Measurements from ENCODE around the gene KLHL4.
"Not testable (repeated sequence)": the region's sequence is repeated elsewhere in the genome, so short reads cannot be mapped to it uniquely, and the experiment has no call there.

Gene KLHL4, protein sequence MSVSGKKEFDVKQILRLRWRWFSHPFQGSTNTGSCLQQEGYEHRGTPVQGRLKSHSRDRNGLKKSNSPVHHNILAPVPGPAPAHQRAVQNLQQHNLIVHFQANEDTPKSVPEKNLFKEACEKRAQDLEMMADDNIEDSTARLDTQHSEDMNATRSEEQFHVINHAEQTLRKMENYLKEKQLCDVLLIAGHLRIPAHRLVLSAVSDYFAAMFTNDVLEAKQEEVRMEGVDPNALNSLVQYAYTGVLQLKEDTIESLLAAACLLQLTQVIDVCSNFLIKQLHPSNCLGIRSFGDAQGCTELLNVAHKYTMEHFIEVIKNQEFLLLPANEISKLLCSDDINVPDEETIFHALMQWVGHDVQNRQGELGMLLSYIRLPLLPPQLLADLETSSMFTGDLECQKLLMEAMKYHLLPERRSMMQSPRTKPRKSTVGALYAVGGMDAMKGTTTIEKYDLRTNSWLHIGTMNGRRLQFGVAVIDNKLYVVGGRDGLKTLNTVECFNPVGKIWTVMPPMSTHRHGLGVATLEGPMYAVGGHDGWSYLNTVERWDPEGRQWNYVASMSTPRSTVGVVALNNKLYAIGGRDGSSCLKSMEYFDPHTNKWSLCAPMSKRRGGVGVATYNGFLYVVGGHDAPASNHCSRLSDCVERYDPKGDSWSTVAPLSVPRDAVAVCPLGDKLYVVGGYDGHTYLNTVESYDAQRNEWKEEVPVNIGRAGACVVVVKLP

DNA sequence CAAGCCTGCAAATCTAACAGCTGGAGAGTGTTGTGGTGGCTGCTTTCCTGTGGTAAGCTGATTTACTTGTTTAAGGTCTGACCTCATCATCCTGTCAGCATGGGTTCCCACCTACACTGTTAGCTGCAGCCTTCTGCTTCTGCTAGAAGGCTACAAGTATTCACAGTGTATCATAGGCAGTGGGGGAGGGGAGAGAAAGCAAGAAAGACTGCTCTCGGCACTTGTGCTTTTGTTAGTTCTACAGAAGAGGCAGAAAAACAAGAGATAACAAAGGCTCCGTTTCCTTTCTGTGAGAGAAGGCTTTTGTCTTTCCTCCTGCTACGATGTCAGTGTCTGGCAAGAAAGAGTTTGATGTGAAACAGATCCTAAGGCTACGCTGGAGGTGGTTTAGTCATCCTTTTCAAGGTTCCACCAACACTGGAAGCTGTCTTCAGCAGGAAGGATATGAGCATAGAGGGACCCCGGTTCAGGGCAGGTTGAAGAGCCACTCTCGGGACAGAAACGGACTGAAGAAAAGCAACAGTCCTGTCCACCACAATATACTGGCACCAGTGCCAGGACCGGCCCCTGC is at the start of gene KLHL4:
TSS of gene KLHL4 (plus strand) at position 232 of the 571 bp plus-strand sequence. CDS start at position 324, 92 bp downstream.
- peak; percentile 52 for DNase-seq

DNA sequence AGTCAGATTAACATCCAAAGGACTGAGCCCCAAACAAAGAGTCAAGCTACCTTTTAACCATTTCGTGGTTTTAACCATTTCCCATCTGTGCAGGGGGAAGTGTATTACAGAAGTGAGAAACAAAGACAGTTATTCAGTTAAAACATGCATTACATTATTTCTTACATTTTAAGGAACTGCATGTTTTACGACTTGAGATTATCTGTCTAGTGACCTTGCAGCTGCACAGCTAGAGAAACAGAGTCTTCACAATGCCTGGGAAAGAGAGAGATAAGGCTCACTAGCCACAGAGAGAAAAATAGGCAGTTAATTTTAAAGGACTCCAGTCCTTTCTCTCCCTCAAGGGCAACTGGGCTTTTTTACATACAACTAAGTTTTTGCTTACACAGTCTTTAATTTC is 48.7 kb upstream of the KLHL4 start:
- peak; percentile 90 for DNase-seq

DNA sequence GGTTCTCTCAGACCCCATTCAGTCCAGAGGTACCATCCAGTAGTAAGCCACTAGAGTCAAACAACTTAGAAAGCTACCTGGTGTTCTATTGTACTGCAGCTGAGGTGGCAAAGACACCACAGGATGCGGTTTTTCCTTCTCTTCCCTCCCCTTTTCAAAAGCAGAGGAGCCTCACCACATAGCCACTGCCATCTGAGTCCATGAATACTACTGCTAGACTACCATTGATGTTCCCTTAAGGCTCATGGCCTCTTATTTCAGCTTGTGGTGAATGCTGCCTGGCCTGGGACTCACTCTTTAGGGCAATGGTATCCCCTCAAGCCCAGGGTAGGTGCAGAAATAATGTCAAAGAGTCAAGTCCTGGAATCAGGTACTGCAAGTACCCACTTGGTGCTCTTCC is 41.8 kb upstream of the KLHL4 start:
- no peak for DNase-seq

DNA sequence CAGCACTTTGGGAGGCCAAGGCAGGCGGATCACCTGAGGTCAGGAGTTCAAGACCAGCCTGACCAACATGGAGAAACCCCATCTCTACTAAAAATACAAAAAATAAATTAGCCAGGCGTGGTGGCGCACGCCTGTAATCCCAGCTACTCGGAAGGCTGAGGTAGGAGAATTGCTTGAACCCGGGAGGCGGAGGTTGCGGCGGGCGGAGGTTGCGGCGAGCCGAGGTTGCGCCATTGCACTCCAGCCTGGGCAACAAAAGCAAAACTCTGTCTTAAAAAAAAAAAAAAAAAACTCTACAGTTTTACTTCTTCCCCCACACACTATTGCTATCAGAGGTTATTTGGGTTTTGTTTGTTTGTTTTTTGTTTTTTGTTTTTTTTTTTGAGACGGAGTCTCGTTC is 38.9 kb upstream of the KLHL4 start:
- DNase-seq = not testable (repeated sequence)

DNA sequence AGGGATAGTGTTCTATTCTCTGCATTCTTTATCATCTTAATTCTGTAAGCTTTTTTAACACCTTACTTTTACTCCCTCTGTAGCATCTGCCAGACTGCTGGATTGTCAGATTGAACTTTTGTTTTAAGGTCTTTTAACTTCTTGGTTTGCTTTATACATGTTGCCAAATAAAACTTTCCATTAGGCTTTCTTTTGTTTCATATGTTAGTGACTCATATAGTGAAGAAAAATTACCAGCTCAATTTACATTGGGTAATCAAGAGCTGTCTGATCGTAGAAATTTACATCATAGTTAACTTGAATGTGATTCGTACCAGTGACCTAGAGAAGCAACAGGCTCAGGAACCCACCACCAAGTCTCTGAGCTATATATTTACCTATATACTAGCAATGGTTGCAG is 28.5 kb upstream of the KLHL4 start:
- DNase-seq = no peak

DNA sequence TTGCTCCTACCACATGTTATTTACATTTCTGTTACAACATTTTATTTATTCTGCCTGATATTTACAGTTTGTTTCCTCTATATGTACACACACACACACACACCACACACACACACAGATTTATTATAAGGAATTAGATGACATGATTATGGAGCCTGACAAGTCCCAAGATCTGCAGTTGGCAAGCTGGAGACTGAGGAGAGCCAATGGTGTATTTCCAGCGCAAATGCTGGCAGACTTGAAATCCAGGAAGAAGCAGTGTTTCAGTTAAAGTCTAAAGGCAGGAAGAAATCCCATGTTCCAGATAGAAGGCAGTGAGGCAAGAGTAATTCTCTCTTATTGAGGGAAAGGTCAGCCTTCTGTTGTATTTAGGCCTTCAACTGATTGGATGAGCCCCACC is 1.8 kb upstream of the KLHL4 start:
- no peak for DNase-seq

DNA sequence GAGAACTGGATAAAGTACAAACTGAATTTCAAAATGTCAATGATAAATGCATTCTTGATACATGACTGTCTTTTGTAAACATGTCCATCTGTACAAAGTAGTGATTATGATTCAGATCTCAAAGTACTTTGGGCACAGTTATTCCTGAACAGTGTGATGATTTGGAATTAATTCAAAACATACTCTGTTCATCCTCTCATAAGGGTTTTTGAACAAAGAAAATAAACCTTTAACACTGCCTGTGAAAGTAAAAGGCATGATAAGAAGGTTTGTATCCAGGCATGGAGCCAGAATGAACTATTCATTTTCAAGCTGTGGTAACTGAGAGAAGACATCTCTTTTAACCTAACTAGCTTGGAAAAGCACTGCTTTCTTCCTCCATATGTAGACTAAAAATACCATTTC is 883 bp upstream of the KLHL4 start:
- DNase-seq = no peak

DNA sequence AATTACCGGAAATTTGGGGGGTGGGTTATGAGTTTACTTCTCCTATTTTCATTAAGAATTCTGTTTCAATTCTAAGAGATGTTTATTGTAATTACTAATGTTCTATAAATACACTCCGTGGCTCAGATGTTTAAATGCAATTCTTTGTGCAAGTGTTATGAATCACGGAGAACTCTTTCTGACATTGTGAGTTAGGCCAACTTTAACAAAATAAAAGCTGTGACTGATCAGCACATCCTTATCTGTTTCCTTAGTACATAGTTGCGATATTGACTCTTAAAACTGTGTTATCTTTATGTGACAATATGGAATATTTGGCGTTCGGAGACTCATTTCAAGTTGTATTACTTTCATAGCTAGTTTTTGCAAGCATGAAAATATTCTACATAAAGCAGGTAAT is 902 bp downstream of the KLHL4 start:
- no peak for DNase-seq

DNA sequence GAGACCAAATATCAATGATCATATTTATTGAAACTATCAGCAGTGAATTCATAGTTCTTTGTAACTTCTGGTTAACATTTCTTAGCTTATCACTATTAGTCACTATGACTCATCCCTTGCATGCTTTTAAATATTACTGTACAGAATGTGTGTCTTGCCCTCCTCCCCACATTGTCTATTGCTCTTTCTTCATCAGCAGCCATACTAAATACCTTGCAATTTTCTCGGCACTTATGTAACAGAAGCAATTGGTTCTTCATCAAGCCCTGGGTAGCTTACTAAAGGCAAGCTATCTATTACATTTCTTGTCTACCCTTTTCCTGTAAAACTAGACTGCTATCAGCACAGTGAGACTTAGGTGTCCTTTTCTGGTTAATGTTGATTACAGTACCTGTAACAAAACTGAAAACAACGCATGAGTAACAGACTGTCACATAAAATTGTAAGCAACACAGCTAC is 8.2 kb downstream of the KLHL4 start:
- DNase-seq = no peak

DNA sequence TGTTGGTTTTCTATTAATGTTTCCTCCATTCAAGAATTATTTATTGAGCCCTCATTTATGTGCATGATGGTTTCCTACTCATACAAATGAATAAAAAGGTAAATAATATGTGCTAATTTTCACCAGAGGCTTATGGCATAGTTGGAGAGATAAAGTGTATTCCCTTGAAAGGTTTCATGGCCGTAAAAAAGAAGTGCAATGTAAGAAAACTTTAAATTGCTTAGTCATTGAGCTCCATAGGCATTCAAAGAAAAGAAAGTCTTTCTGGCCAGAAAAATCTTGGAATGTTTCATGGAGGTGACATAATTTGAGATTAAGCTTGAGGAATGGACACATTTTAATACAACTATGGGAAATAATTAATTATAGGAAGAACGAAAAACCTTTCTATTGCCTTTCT is 8.7 kb downstream of the KLHL4 start:
- DNase-seq = no peak

DNA sequence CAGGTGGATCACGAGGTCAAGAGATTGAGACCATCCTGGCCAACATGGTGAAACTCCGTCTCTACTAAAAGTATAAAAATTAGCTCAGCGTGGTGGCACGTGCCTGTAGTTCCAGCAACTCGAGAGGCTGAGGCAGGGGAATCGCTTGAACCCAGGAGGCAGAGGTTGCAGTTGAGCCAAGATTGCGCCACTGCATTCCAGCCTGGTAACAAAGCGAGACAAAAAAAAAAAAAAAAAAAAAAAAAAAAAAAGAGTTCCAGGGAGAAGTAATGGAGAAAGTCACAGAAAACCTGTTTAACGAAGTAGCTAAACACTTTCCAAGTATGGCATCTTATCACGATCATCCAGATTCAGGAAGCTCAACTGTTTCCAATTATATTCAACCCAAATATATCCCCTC is 10.9 kb downstream of the KLHL4 start:
- no peak for DNase-seq

DNA sequence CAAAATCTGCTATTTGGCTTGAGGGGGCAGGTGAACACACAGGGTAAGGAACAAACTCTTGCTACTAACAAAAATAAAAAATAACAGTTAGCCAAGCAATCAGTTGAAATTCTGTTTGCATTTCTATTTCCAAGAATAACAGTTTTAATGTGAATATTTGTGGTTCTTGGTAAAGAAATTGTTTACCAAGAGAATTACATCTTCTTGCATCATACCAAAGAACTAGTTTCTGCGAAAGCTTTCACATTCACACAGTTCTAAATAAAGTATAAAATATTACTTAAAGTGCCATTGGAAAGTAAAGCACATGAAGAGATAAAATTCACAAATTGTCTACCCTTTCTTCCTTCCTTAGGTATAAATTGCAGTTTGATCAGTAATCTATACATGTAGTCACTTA is 54.4 kb downstream of the KLHL4 start:
- no peak for DNase-seq

DNA sequence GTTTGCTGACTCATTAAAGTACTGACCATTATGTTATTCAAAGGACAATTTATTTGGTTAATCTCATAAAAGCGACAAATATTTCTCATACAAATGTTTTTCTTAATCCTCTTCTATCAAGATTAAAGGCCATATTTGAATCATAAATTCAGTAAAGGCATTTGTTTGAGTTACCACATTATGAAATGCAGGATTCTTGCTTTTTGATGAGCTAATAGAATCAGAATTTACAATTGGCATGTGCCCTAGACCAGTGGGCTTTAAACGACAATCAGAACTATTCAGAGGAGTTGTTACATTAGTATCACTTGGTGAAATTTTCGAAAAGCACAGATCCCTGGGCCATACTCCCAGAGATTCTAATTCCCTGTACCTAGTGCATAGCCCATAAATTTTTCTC is 55.3 kb downstream of the KLHL4 start:
- no peak for DNase-seq

DNA sequence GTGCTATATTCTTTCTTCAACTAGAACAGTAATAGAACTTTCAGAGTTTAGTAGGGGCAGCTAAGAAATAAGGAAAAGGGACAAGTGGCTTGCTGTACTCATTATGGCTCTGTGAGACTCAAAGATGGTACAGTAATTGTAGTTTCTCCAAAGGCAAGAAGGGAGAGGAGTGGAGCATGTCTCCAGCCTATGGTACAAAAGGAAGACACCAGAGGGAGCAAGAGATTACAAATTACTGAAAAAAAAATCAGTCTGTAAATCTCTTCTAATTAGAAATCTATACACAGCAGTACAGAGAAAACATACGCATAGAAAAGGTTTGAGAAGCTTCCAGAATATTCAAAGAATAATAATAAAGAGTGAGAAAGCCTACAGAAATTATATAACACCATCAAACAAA is 61.4 kb downstream of the KLHL4 start:
- DNase-seq = no peak

DNA sequence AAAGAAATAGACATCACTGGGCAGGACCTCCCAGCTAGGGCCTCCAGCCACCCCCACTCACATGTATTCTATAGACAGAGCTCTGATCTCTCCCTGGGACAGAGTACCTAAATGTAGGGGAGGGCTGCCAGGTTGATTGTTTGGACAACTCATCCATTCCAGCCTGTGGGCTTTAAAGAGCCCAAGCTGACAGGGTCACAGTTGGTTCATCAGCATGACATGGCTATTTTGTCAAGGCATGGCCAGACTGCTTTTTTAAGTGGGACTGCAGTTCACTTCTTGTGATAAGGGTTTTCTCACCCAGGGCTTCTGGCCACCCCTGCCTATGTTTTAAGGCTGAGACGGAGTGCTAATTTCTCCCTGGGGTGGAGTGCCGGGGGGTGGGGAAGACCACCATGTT is 63.3 kb downstream of the KLHL4 start:
- no peak for DNase-seq

DNA sequence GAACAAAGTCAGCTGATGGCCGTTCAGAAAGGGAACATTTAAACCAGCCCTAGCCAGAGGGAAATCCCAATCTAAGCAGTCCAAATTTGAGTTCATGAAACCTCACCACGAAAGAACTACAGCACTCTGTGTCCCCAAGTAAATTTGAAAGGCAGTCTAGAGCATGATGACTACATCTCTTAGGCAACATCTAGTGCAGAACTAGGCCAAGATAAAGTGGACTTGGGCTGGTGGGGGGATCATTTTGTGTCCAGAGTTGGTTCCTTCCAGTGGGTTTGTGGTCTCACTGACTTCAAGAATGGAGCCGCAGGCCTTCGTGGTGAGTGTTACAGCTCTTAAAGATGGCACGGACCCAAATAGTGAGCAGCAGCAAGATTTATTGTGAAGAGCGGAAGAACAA is 64.9 kb downstream of the KLHL4 start:
- peak; percentile 85 for DNase-seq

DNA sequence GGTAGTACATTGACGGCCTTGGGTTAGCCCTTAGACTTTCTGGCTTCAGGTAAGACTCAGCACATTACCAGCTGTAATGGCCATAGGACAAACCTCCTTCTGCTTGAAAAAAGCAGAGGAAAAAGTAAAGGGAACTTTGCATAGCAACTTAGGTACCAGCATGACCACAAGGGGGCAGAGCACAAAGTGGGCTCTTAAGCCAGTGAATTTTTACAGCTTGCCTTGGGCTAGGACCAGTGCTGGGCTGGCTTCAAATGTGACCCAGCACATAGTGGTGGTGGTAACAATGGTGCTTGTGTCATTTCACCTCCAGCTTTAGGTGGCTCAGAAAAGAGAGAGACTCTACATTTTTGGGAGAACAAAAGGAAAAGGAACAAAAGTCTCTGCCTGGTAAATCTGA is 66.1 kb downstream of the KLHL4 start:
- no peak for DNase-seq

DNA sequence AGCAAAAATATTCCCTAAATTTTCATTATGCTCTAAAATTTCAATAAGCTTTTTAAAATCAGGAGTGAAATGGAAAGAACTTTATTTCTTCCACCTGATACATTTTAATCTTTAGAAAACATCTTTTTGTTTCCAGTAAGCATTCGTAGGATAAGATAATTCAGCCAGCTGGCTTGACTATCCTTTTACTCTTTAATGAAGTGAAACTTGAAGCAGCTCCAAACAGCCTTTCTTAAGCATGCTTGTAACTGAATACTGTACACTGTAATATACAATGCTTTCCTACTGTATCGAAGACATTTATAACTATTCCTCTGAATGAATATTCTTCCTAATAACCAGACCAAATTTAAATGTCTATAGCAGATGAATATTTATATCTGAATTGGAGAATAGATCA is 98.8 kb downstream of the KLHL4 start:
- peak; percentile 9 for DNase-seq

DNA sequence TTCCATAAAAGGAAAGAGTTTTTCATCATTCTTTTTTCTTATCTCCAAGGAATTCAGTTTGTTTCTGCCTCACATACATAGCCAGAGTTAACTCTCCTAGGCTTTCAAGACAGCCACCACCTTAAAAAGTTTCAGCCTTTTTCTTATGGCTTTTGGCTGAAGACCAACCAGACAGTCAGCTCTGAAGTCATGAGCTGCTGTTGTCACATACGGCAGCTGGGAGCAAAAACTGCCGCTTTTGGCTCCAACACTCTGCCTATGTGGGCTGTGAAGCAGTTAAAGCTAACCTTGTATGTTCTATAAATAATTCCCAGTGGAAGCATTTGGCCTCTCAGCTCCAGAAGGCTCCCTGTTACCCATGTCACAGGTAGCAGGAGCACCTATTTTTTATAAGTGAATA is 104.1 kb downstream of the KLHL4 start:
- no peak for DNase-seq

DNA sequence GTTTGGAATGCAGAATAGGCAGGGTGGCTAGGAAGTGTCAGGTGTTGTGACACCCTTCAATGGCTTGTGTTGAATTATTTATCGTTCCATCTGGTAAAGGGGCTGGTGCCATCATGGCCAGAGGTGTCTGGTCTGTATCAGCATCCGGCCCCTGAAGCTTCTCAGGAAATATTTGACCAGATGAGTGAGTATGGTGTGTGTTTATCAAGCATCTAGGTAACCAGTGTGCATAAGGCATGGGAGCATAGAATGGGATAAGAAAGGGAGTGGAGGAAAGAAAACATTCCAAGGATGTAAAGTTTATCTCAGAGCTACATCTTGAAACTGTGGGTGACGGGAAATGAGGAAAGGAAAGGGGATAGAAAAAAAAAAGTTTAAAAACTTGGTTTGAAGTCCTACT is 109.4 kb downstream of the KLHL4 start:
- no peak for DNase-seq

DNA sequence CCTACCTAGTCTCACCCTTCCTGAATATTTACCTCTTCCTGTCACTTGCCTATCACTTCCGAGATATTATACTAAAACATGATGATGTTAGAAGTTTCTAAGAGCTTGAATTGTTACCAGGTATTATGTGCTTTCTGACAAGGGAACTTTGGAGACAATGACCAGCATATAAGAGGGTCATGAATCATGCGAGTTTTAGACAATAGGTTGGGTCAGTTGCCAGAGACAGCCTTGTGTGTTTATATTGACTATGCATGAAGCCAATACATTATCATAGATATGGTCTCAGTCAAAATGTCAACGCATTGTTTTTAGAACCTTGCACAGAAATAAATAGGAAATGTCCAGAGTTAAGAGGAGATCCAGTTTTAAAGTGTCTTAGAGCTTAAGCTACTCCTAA is 116.8 kb downstream of the KLHL4 start:
- DNase-seq = no peak

DNA sequence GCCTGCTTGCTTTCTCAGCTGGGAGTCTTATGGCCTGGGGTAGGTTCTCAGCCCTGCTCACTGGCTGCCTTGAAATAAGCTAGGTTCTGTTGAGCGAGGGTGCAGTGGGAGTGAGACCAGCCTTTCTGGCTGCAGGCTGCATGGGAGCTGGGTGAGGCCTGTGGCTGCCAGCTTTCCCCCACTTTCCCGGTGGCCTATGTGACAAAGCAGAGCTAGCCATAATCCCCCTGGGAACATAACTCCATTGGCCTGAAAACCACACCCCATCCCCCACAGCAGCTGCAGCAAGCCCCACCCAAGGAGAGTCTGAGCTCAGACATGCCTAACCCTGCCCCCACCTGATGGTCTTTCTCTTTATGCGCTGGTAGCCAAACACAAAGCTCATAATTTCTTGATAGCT is 118.9 kb downstream of the KLHL4 start:
- DNase-seq = no peak

DNA sequence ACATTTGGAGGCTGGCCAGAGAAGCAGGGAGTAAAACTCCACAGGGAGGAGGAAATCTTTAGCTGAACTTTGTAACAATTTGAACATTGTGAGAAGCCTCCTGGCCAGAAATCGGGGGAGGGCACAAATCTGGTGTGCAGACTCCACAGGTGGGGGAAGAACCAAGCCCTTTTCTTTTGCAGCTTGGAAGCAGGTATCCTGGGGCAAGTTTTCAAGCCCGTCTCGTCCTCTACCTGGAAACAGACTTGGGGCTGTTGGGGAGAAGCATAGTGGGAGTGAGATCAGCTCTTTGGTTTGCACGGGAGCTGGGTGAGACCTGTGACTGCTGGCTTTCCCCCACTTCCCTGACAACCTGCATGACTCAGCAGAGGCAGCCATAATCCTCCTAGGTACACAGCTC is 123.8 kb downstream of the KLHL4 start:
- not testable (repeated sequence) for DNase-seq

DNA sequence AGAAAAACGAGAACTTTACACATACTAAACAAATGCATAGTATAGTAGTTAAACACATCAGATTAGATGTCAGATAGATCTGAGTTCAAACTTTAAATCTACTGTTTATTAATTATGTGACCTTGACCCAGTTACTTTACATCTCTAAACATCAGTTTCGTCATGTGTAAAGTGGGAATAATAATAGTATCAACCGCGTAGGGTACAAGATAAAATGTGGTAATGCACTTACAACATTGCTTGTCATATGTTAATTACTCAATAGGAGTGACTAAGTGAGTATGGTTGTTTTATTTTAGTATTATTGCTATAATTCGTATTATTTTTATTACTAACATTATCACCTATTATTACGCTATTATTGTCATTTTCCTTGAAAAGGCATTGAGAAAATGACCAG is 144.2 kb downstream of the KLHL4 start:
- DNase-seq = no peak

Measured in MV-4-11 (cell line).